ENCODE measurements around the gene ERC1. TPM values are rescaled to one million over a fixed set of nuclear protein-coding genes. Genes with fewer than 3 reads are reported as not detected.

Gene ERC1
- total and polyA plus RNA-seq, 9 of the 15 experiments (the other 6 are each of a cell fraction or from before 2014, with no cell fraction given): 0.74 to 11.8 (median 4.8) TPM

DNA sequence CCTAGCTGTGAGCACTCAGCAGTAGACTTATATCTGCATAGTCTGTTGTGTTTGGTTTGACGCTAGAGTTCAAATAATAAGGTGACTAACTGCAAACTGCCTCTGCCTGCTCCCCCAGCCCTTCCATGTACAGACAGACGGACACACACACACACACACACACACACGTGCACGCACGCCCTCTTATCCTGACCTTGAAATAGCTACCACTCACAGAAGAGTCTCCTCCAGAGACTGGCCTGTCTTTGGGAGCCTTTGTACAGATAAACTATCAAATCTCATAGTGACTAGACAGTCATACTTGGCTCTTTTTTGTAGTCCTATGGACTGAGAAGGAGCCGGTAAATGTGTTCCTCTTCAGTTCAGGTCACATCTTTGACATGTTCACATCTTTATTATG is 445.0 kb downstream of the ERC1 start (continued):
- TF ChIP-seq CXXC5 (CRISPR knock-in tag; IDR thresholded peaks at IDR 0.05) (peak; percentile 34; the same call in 1 of the 2 replicates), SMAD4 (CRISPR knock-in tag; conservative IDR thresholded peaks at IDR 0.05) (peak; percentile 63; the same call in 1 of the 2 replicates), TARDBP (IDR thresholded peaks at IDR 0.05) (no peak), ZNF431 (CRISPR knock-in tag; IDR thresholded peaks at IDR 0.05) (no peak), ZBTB7A (IDR thresholded peaks at IDR 0.05; ENCODE audit: borderline replicate concordance, control insufficient read depth, low read depth, low read length) (no peak), KDM2B (CRISPR knock-in tag; IDR thresholded peaks at IDR 0.05) (no peak), ZSCAN32 (CRISPR knock-in tag; IDR thresholded peaks at IDR 0.05) (no peak), PTRF (tag; IDR thresholded peaks at IDR 0.05) (no peak), TCF3 (CRISPR knock-in tag; IDR thresholded peaks at IDR 0.05) (no peak), CEBPG (CRISPR knock-in tag; IDR thresholded peaks at IDR 0.05) (no peak), CEBPG (tag; conservative IDR thresholded peaks at IDR 0.05 in 1 of 2, IDR thresholded peaks at IDR 0.05 in 1 of 2) (no peak), HSF4 (CRISPR knock-in tag; IDR thresholded peaks at IDR 0.05; ENCODE audit: borderline replicate concordance) (no peak), GABPA (tag; conservative IDR thresholded peaks at IDR 0.05; ENCODE audit: low read depth) (no peak), PRMT5 (CRISPR knock-in tag; IDR thresholded peaks at IDR 0.05) (no peak), SMARCE1 (IDR thresholded peaks at IDR 0.05) (no peak), NBN (IDR thresholded peaks at IDR 0.05; ENCODE audit: low read depth) (no peak), PHF8 (IDR thresholded peaks at IDR 0.05; ENCODE audit: borderline replicate concordance, low read length) (no peak), MAFG (tag; conservative IDR thresholded peaks at IDR 0.05) (no peak), NFIC (IDR thresholded peaks at IDR 0.05) (no peak)
- TF ChIP-seq, protein P1, sequence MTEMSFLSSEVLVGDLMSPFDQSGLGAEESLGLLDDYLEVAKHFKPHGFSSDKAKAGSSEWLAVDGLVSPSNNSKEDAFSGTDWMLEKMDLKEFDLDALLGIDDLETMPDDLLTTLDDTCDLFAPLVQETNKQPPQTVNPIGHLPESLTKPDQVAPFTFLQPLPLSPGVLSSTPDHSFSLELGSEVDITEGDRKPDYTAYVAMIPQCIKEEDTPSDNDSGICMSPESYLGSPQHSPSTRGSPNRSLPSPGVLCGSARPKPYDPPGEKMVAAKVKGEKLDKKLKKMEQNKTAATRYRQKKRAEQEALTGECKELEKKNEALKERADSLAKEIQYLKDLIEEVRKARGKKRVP (CRISPR knock-in tag; IDR thresholded peaks at IDR 0.05): no peak
- TF ChIP-seq, protein P2, sequence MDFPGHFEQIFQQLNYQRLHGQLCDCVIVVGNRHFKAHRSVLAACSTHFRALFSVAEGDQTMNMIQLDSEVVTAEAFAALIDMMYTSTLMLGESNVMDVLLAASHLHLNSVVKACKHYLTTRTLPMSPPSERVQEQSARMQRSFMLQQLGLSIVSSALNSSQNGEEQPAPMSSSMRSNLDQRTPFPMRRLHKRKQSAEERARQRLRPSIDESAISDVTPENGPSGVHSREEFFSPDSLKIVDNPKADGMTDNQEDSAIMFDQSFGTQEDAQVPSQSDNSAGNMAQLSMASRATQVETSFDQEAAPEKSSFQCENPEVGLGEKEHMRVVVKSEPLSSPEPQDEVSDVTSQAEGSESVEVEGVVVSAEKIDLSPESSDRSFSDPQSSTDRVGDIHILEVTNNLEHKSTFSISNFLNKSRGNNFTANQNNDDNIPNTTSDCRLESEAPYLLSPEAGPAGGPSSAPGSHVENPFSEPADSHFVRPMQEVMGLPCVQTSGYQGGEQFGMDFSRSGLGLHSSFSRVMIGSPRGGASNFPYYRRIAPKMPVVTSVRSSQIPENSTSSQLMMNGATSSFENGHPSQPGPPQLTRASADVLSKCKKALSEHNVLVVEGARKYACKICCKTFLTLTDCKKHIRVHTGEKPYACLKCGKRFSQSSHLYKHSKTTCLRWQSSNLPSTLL (IDR thresholded peaks at IDR 0.05): no peak
- TF ChIP-seq, protein P3, sequence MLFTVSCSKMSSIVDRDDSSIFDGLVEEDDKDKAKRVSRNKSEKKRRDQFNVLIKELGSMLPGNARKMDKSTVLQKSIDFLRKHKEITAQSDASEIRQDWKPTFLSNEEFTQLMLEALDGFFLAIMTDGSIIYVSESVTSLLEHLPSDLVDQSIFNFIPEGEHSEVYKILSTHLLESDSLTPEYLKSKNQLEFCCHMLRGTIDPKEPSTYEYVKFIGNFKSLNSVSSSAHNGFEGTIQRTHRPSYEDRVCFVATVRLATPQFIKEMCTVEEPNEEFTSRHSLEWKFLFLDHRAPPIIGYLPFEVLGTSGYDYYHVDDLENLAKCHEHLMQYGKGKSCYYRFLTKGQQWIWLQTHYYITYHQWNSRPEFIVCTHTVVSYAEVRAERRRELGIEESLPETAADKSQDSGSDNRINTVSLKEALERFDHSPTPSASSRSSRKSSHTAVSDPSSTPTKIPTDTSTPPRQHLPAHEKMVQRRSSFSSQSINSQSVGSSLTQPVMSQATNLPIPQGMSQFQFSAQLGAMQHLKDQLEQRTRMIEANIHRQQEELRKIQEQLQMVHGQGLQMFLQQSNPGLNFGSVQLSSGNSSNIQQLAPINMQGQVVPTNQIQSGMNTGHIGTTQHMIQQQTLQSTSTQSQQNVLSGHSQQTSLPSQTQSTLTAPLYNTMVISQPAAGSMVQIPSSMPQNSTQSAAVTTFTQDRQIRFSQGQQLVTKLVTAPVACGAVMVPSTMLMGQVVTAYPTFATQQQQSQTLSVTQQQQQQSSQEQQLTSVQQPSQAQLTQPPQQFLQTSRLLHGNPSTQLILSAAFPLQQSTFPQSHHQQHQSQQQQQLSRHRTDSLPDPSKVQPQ (CRISPR knock-in tag; IDR thresholded peaks at IDR 0.05; ENCODE audit: borderline replicate concordance): no peak
- TF ChIP-seq, protein P4, sequence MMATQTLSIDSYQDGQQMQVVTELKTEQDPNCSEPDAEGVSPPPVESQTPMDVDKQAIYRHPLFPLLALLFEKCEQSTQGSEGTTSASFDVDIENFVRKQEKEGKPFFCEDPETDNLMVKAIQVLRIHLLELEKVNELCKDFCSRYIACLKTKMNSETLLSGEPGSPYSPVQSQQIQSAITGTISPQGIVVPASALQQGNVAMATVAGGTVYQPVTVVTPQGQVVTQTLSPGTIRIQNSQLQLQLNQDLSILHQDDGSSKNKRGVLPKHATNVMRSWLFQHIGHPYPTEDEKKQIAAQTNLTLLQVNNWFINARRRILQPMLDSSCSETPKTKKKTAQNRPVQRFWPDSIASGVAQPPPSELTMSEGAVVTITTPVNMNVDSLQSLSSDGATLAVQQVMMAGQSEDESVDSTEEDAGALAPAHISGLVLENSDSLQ (IDR thresholded peaks at IDR 0.05): no peak
- TF ChIP-seq, protein P5, sequence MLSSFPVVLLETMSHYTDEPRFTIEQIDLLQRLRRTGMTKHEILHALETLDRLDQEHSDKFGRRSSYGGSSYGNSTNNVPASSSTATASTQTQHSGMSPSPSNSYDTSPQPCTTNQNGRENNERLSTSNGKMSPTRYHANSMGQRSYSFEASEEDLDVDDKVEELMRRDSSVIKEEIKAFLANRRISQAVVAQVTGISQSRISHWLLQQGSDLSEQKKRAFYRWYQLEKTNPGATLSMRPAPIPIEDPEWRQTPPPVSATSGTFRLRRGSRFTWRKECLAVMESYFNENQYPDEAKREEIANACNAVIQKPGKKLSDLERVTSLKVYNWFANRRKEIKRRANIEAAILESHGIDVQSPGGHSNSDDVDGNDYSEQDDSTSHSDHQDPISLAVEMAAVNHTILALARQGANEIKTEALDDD (IDR thresholded peaks at IDR 0.05): peak; percentile 69

Measured in K562 (cell line).